HFF-Myc (cell line): ENCODE results near the gene KCNJ1.

Experiments
- DNase-seq: peaks from one replicate; pipeline ENCODE4 v3.0.0-alpha.2; 2011; ENCODE audit warnings: low read depth; ENCODE audit errors: extremely low read depth
- H3K4me3 ChIP-seq: replicated peaks from 2 replicates; pipeline ENCODE4 v1.5.1; 2011; ENCODE audit warnings: low read depth, mild to moderate bottlenecking, control low read depth, low read length
- CTCF ChIP-seq: IDR thresholded peaks from 2 replicates; pipeline ENCODE4 v1.5.1; 2012; ENCODE audit warnings: mild to moderate bottlenecking, low read depth, low read length, control low read depth; ENCODE audit errors: missing control alignments

KCNJ1 gene

GRCh38 chr11:128803449-128804245, 63.4 kb downstream of the KCNJ1 start:
- H3K4me3 ChIP-seq: no peak overlapping the region
- TF ChIP-seq CTCF: no peak
- no peak for DNase-seq

GRCh38 chr11:128803011-128803410, 64.1 kb downstream of the KCNJ1 start:
- DNase-seq: no peak
- no peak for TF ChIP-seq CTCF
- no peak overlapping the region for H3K4me3 ChIP-seq

GRCh38 chr11:128802358-128802981, 64.6 kb downstream of the KCNJ1 start:
- H3K4me3 ChIP-seq: no peak overlapping the region
- peak; percentile 49 for TF ChIP-seq CTCF
- DNase-seq: no peak

- H3K4me3 ChIP-seq: no peak overlapping the region
- TF ChIP-seq CTCF: no peak
- DNase-seq: no peak
Observed at GRCh38 chr11:128800871-128801417, 66.2 kb downstream of the KCNJ1 start.

GRCh38 chr11:128796270-128796669, 70.8 kb downstream of the KCNJ1 start:
- DNase-seq: no peak
- no peak overlapping the region for H3K4me3 ChIP-seq
- TF ChIP-seq CTCF: no peak

GRCh38 chr11:128790196-128790595, 76.9 kb downstream of the KCNJ1 start:
- no peak overlapping the region for H3K4me3 ChIP-seq
- DNase-seq: no peak
- TF ChIP-seq CTCF: no peak
